ENCODE data around the gene SPINDOC. TPM values are rescaled to one million over a fixed set of nuclear protein-coding genes. Genes with fewer than 3 reads are reported as not detected.

SPINDOC gene
- total RNA-seq, 2 donors from 2014 or later, result 17.8 to 36.2 TPM

DNA sequence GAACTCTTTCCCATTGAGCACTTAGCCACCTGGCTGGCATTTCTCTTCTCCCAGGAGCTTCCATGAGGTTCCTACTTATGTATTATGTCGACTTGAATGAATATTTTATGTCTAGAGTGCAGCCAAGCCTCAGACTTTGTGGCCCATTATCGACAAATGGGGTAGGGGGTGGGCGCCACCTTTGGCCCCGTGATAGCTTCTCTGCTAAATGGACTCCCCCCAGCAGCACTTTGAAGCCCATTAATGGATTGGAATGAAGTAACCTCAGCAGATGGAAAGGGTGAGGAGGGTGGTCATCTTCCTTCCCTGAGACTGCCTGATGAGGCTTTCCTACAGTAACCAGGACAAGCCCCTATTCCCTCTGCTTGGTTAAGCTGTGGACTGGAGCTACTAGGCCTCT, 31.6 kb downstream of the SPINDOC start:
- Histone ChIP-seq H3K27ac (peak overlapping the region; percentile 85 to 93), H3K4me3 (no peak overlapping the region), H3K27me3 (replicated peaks; ENCODE audit: insufficient read depth) (no peaks in the 10 kb centered on the region), H3K36me3 (no peaks in the 10 kb centered on the region), H3K4me1 (replicated peaks) (peaks cover 40% of the 10 kb centered on the region), H3K9me3 (no peaks in the 10 kb centered on the region)
- DNase-seq (ENCODE audit: low spot score), result no peak
- intact Hi-C loops (cut with DNase I), result no loop called here
- TF ChIP-seq POLR2A (IDR thresholded peaks at IDR 0.05), result no peak
- TF ChIP-seq, protein P1, sequence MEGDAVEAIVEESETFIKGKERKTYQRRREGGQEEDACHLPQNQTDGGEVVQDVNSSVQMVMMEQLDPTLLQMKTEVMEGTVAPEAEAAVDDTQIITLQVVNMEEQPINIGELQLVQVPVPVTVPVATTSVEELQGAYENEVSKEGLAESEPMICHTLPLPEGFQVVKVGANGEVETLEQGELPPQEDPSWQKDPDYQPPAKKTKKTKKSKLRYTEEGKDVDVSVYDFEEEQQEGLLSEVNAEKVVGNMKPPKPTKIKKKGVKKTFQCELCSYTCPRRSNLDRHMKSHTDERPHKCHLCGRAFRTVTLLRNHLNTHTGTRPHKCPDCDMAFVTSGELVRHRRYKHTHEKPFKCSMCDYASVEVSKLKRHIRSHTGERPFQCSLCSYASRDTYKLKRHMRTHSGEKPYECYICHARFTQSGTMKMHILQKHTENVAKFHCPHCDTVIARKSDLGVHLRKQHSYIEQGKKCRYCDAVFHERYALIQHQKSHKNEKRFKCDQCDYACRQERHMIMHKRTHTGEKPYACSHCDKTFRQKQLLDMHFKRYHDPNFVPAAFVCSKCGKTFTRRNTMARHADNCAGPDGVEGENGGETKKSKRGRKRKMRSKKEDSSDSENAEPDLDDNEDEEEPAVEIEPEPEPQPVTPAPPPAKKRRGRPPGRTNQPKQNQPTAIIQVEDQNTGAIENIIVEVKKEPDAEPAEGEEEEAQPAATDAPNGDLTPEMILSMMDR (IDR thresholded peaks at IDR 0.05), result no peak
- no peak for TF ChIP-seq POLR2AphosphoS5 (IDR thresholded peaks at IDR 0.05)
- WGBS, result 88% methylated on average over 4 of the region's 4 CpGs

DNA sequence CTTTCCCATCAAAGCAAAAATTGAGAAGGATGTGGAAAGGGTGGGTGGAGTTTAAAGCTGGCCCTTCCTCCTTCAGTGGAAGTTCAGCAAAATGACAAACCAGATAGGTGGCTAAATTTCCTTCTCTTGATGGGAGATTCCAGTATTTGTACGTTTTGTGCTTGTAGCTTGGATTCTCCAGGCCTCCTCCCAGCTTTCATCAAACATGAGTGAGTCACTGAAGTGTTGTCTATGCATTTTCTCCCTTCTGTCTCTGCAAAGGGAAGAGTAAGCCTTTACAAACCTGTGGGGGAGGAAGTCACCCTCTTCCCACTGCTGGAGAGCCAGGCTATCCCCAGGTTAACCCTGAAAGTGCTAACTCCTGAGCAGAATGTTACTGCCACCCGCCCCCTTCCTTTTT, 32.0 kb downstream of the SPINDOC start:
- TF ChIP-seq POLR2AphosphoS5 (IDR thresholded peaks at IDR 0.05), result no peak
- TF ChIP-seq, protein P1 (IDR thresholded peaks at IDR 0.05), result no peak
- TF ChIP-seq POLR2A (IDR thresholded peaks at IDR 0.05), result no peak
- intact Hi-C loops (cut with DNase I), result no loop called here
- WGBS, result 40% methylated on average over 2 of the region's 2 CpGs
- Histone ChIP-seq H3K27me3 (replicated peaks; ENCODE audit: insufficient read depth) (no peaks in the 10 kb centered on the region), H3K4me3 (no peak overlapping the region), H3K4me1 (replicated peaks) (peaks cover 40% of the 10 kb centered on the region), H3K36me3 (no peaks in the 10 kb centered on the region), H3K27ac (peak overlapping the region; percentile 85 to 93), H3K9me3 (no peaks in the 10 kb centered on the region)
- DNase-seq (ENCODE audit: low spot score), result no peak

DNA sequence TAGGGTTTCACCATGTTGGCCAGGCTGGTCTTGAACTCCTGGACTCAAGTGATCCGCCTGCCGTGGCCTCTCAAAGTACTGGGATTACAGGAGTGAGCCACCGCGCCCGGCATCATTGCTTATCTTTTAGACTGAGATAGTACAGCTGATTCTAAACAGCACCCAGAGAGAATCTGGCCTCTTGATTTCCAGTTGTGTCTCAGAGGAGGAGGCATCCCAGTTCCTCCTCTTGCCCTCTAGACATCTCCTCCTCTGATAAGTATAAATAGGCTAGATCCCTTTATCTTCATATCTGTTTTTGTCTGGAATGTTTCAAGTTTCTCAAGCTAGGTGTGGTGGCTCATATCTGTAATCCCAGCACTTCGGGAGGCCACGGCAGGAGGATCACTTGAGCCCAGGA, 32.7 kb downstream of the SPINDOC start:
- H3K9me3 ChIP-seq, result no peaks in the 10 kb centered on the region
- no peaks in the 10 kb centered on the region for H3K36me3 ChIP-seq
- 93% methylated on average over 7 of the region's 7 CpGs for WGBS
- H3K27me3 ChIP-seq (replicated peaks; ENCODE audit: insufficient read depth), result no peaks in the 10 kb centered on the region
- peaks cover 40% of the 10 kb centered on the region for H3K4me1 ChIP-seq (replicated peaks)
- TF ChIP-seq, protein P1 (IDR thresholded peaks at IDR 0.05), result no peak
- TF ChIP-seq POLR2AphosphoS5 (IDR thresholded peaks at IDR 0.05) (no peak), POLR2A (IDR thresholded peaks at IDR 0.05) (no peak)
- intact Hi-C loops (cut with DNase I), result no loop called here
- DNase-seq (ENCODE audit: low spot score), result no peak
- no peak overlapping the region for H3K4me3 ChIP-seq
- peak overlapping the region; percentile 85 to 93 for H3K27ac ChIP-seq

DNA sequence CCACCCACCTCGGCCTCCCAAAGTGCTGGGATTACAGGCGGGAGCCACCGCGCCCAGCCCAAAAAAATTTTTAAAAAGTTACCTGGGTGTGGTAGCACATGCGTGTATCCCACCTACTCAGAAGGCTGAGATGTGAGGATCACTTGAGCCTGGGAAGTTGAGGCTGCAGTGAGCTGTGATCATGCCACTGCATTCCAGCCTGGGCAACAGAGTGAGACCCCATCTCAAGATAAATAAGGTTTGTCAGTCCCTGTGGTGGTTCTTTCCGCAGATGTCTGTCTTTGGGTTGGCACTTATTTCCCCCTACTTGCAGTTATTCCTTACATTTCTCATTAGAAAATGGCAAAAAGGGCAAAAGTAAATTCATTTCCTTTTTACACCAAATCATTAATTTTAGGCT, 33.6 kb downstream of the SPINDOC start:
- intact Hi-C loops (cut with DNase I), result no loop called here
- peaks cover 40% of the 10 kb centered on the region for H3K4me1 ChIP-seq (replicated peaks)
- H3K36me3 ChIP-seq, result no peaks in the 10 kb centered on the region
- no peaks in the 10 kb centered on the region for H3K9me3 ChIP-seq
- no peak for TF ChIP-seq POLR2A (IDR thresholded peaks at IDR 0.05)
- TF ChIP-seq, protein P1 (IDR thresholded peaks at IDR 0.05), result no peak
- TF ChIP-seq POLR2AphosphoS5 (IDR thresholded peaks at IDR 0.05), result no peak
- peak overlapping the region; percentile 83 to 93 for H3K27ac ChIP-seq
- 78% methylated on average over 6 of the region's 6 CpGs for whole genome bisulfite sequencing
- no peaks in the 10 kb centered on the region for H3K27me3 ChIP-seq (replicated peaks; ENCODE audit: insufficient read depth)
- no peak overlapping the region for H3K4me3 ChIP-seq
- no peak for DNase-seq (ENCODE audit: low spot score)

DNA sequence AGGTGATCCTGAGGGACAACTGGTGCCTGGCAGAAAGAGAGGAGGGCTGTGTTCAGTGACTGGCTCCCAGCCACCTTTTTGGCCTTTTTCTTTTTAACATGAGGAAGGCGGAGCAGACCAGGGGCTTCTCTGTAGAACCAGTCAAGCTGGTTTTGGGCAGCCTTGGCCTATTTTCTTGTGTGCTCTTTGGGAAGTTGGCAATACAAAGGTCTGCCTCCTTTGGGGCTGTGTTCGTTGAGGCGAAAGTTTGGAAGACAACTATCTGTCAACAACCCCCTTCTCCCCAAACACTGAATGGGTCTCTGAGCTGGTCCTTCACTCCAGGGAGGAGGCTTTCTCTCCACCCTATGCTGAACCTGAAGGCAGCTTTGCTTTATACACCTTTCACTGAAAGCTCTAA, 34.1 kb downstream of the SPINDOC start:
- Histone ChIP-seq H3K4me1 (replicated peaks) (peaks cover 40% of the 10 kb centered on the region), H3K4me3 (no peak overlapping the region), H3K9me3 (no peaks in the 10 kb centered on the region), H3K27ac (peak overlapping the region; percentile 83 to 93), H3K36me3 (no peaks in the 10 kb centered on the region), H3K27me3 (replicated peaks; ENCODE audit: insufficient read depth) (no peaks in the 10 kb centered on the region)
- TF ChIP-seq POLR2AphosphoS5 (IDR thresholded peaks at IDR 0.05) (peak; percentile 80), POLR2A (IDR thresholded peaks at IDR 0.05) (no peak)
- TF ChIP-seq, protein P1 (IDR thresholded peaks at IDR 0.05), result no peak
- intact Hi-C loops (cut with DNase I), result no loop called here
- peak; percentile 87 for DNase-seq (ENCODE audit: low spot score)
- 28% methylated on average over 3 of the region's 3 CpGs for WGBS

Measured in prostate gland (tissue), 2 donors.